Bronchial epithelial cell (primary cell): Measurements from ENCODE around the gene ANKS1B. TPM values are rescaled to one million over a fixed set of nuclear protein-coding genes. Genes with fewer than 3 reads are reported as not detected.

ENCODE experiments used
- DNase-seq: peaks from one replicate; pipeline ENCODE4 v3.0.0-alpha.2; 2010; ENCODE audit warnings: low read depth
- FAIRE-seq: peaks from 2 replicates; lab custom pipeline; 2011; peaks lifted over from hg19 to GRCh38; lab: Jason Lieb, UNC
- H3K27me3 ChIP-seq: 2 replicates; pipeline ENCODE4 v1.5.1; 2011; ENCODE audit warnings: low read length; ENCODE audit not compliant: control insufficient read depth, insufficient read depth
- H3K36me3 ChIP-seq: 2 replicates; pipeline ENCODE4 v1.5.1; 2011; ENCODE audit warnings: low read length; ENCODE audit not compliant: control insufficient read depth, insufficient read depth
- H3K4me3 ChIP-seq: 2 replicates; pipeline ENCODE4 v1.5.1; 2011; ENCODE audit warnings: mild to moderate bottlenecking, low read depth, low read length, control low read depth
- total RNA-seq: library from RNA; depleted of rRNA; stranded (reverse); fragments of >200 nt; gene quantifications from 2 replicates; pipeline ENCODE4 v1.2.1, GENCODE V29; 2014
- TF ChIP-seq, protein P1 (sequence below): IDR thresholded peaks from 2 replicates; pipeline ENCODE4 v1.5.1; 2011; ENCODE audit warnings: mild to moderate bottlenecking, moderate library complexity, low read length, control low read depth, inconsistent platforms; ENCODE audit not compliant: insufficient read depth, severe bottlenecking

Gene ANKS1B
- total RNA-seq, 1 donor from 2014 or later = 0.26 TPM

DNA sequence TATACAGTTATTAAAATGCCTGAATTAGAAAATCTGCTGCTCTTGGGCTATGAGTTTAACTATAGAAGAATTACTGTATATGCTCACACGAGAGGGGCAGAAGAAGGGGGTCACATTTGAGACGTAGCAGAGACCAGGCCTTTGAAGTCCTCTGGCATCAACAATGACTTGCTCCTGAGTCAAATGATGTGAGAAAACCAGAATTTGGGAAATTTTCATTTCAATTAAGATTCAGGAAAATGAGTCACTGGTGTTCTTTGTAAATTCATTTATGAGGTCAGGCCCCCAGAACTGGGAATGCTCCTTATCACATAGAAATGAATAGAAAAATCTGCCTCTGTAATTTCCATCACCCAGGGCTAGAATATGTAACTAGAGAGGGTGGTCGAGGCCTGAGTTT lies 1246.7 kb downstream of the ANKS1B start:
- no peak overlapping the region for H3K4me3 ChIP-seq
- no peak for FAIRE-seq
- no peaks in the 10 kb centered on the region for H3K36me3 ChIP-seq
- TF ChIP-seq, protein P1, sequence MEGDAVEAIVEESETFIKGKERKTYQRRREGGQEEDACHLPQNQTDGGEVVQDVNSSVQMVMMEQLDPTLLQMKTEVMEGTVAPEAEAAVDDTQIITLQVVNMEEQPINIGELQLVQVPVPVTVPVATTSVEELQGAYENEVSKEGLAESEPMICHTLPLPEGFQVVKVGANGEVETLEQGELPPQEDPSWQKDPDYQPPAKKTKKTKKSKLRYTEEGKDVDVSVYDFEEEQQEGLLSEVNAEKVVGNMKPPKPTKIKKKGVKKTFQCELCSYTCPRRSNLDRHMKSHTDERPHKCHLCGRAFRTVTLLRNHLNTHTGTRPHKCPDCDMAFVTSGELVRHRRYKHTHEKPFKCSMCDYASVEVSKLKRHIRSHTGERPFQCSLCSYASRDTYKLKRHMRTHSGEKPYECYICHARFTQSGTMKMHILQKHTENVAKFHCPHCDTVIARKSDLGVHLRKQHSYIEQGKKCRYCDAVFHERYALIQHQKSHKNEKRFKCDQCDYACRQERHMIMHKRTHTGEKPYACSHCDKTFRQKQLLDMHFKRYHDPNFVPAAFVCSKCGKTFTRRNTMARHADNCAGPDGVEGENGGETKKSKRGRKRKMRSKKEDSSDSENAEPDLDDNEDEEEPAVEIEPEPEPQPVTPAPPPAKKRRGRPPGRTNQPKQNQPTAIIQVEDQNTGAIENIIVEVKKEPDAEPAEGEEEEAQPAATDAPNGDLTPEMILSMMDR = no peak
- H3K27me3 ChIP-seq = no peaks in the 10 kb centered on the region
- DNase-seq = no peak

GRCh38 chr12:98737322-98737712 lies 1247.4 kb downstream of the ANKS1B start:
- FAIRE-seq (no peak), DNase-seq (no peak)
- TF ChIP-seq, protein P1 = no peak
- Histone ChIP-seq H3K4me3 (no peak overlapping the region), H3K36me3 (no peaks in the 10 kb centered on the region), H3K27me3 (no peaks in the 10 kb centered on the region)

DNA sequence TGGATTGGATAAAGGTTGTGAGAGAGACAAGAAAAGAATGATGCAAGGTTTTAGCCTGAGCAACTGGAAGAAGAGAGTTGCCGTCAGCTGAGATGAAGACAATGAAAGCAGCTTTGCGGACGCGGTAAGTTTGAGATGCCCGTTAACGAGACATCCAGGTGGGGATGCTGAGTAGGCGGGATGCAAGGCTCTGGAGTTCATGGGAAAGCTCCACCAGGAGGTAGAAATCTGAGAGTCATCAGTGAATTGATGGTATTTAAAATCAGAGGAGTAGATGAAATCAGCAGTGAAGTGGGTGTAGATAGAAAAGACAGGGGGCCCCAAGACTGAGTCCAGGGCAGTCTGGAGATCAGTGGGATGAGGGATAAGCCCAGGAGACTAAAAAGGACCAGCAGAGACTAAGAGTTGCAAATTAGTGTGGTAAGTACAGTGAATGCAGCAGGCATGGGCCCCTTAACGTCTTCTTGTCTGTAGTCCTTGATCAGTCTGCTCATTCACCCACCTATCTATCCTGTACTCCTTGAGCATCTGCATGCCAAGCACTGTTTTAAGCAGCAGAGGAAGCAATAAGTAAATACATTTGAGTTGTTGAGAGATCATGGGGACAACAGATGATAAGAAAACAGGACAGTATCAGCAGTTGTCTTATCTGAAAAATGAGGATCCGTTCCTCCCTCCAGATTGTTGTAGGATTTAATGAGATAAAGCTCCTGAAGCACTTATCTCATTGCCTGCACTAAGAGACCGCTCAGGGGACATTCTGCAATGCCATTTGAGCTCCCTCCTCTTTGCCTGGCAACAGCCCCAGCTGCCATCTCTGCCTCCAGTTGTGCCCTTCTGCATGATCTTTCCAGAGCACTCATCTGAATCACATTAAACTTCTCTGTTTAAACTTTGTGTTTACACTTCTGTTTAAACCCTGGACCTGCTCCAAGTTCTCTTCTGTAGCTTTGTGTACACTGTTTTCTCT lies 1248.1 kb downstream of the ANKS1B start:
- DNase-seq (no peak), FAIRE-seq (no peak)
- Histone ChIP-seq H3K27me3 (no peaks in the 10 kb centered on the region), H3K4me3 (no peak overlapping the region), H3K36me3 (peaks cover 1% of the 10 kb centered on the region)
- TF ChIP-seq, protein P1 = no peak

- FAIRE-seq = no peak
- peaks cover 1% of the 10 kb centered on the region for H3K36me3 ChIP-seq
- TF ChIP-seq, protein P1 = no peak
- no peak for DNase-seq
- no peak overlapping the region for H3K4me3 ChIP-seq
- no peaks in the 10 kb centered on the region for H3K27me3 ChIP-seq
Observed at GRCh38 chr12:98735821-98736220, 1248.9 kb downstream of the ANKS1B start.

DNA sequence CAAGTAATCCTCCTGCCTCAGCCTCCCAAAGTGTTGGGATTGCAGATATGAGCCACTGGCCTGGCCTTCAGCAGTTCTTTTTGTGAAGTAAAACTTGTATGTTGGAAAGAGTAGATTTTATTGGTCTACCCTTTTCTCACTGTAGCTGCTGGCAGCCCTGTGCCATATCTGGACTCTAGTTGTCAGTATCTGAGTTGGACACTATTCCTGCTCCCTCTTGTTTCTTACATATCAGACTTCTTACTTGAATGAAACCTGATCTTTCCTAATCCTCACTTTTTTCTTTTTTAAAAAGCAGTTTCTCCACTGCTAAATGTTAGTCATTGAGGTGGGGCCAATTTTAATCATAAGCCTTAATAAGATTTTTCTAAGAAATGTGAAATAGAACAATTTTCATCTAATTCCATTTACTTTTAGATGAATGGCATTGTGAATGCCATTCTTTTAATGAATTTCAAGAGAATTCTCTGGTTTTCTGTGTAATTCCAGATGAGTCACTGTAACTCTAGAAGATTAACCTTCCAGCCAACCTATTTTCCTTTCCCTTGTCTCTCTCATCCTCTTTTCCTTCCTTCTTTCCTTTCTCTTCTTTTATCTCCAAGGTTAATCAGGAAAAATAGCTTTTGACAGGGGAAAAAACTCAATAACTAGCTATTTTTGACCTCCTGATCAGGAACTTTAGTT lies 1250.9 kb downstream of the ANKS1B start:
- Histone ChIP-seq H3K27me3 (no peaks in the 10 kb centered on the region), H3K4me3 (no peak overlapping the region), H3K36me3 (peaks cover 2% of the 10 kb centered on the region)
- no peak for FAIRE-seq
- DNase-seq = no peak
- TF ChIP-seq, protein P1 = no peak
